ENCODE measurements around the gene LRP1-AS.

The LRP1-AS gene

GRCh38 chr12:57185403-57185802, 38.0 kb upstream of the LRP1-AS start:
- no peak overlapping the region for H3K27ac Mint-ChIP-seq

GRCh38 chr12:57183939-57184725, 36.7 kb upstream of the LRP1-AS start:
- H3K9me3 Mint-ChIP-seq = no peaks in the 10 kb centered on the region
- peaks cover 1% of the 10 kb centered on the region for H3K4me1 Mint-ChIP-seq (ENCODE audit: low read depth)
- H3K27me3 Mint-ChIP-seq = no peaks in the 10 kb centered on the region
- H3K4me3 Mint-ChIP-seq = no peak overlapping the region
- no peak overlapping the region for H3K27ac Mint-ChIP-seq
- H3K36me3 Mint-ChIP-seq (ENCODE audit: low read depth) = no peaks in the 10 kb centered on the region
- no peak for DNase-seq

More at GRCh38 chr12:57185403-57185802, 38.0 kb upstream of the LRP1-AS start:
- Mint-ChIP-seq H3K4me3 (no peak overlapping the region), H3K4me1 (ENCODE audit: low read depth) (peaks cover 1% of the 10 kb centered on the region), H3K9me3 (no peaks in the 10 kb centered on the region), H3K36me3 (ENCODE audit: low read depth) (no peaks in the 10 kb centered on the region), H3K27me3 (no peaks in the 10 kb centered on the region)
- DNase-seq = no peak

DNA sequence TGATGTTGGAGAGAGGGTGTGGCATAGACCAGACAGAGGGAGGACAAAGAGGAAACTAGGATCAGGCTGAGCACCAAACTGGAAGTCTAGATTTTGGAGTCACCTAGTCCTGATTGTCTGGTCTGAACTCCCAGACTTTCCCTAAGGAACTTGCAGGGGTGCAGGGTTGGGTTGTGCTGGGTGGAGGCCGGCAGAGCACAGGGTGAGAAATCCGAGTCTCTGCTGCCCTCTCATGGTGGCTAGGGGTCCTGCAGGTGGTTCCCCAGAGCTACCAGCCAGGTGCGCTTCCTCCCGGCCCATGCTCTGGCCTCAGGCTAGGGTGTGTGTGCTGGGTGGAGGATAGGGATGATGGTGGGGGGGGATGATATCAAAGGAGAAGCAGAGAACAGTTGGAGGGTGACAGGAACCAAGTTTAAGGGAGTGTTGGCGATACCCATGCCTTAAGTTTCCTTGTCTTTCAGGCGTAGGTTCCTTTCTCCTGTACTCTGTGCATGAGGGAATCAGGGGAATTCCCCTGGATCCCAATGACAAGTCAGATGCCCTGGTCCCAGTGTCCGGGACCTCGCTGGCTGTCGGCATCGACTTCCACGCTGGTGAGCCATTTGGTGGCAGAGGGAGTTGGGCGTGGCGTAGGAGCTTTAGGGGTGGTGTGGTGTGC, 35.6 kb upstream of the LRP1-AS start:
- peak; percentile 88 for DNase-seq
- H3K4me3 Mint-ChIP-seq = no peak overlapping the region
- no peaks in the 10 kb centered on the region for H3K9me3 Mint-ChIP-seq
- no peaks in the 10 kb centered on the region for H3K36me3 Mint-ChIP-seq (ENCODE audit: low read depth)
- H3K27ac Mint-ChIP-seq = no peak overlapping the region
- H3K4me1 Mint-ChIP-seq (ENCODE audit: low read depth) = peaks cover 1% of the 10 kb centered on the region
- no peaks in the 10 kb centered on the region for H3K27me3 Mint-ChIP-seq

GRCh38 chr12:57181561-57182155, 34.2 kb upstream of the LRP1-AS start:
- Mint-ChIP-seq H3K9me3 (no peaks in the 10 kb centered on the region), H3K27ac (no peak overlapping the region), H3K4me1 (ENCODE audit: low read depth) (peaks cover 1% of the 10 kb centered on the region), H3K4me3 (no peak overlapping the region), H3K36me3 (ENCODE audit: low read depth) (no peaks in the 10 kb centered on the region), H3K27me3 (no peaks in the 10 kb centered on the region)
- DNase-seq = no peak

DNA sequence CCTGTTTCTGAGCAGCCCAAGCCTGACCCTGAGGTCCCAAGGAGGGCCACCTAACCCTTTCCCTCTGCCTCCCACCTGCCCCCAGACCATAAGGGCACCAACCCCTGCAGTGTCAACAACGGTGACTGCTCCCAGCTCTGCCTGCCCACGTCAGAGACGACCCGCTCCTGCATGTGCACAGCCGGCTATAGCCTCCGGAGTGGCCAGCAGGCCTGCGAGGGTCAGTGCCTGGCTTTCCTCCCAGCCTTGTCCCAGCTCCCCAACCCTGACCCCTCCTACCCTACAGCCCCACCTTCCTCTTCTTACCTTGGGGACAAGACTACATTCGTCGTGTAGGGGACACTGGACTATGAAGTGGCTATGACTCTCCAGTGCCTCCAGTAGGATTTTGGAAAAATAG, 33.7 kb upstream of the LRP1-AS start:
- Mint-ChIP-seq H3K4me1 (ENCODE audit: low read depth) (peaks cover 1% of the 10 kb centered on the region), H3K27ac (no peak overlapping the region), H3K27me3 (no peaks in the 10 kb centered on the region), H3K36me3 (ENCODE audit: low read depth) (no peaks in the 10 kb centered on the region), H3K4me3 (no peak overlapping the region), H3K9me3 (no peaks in the 10 kb centered on the region)
- DNase-seq = no peak

DNA sequence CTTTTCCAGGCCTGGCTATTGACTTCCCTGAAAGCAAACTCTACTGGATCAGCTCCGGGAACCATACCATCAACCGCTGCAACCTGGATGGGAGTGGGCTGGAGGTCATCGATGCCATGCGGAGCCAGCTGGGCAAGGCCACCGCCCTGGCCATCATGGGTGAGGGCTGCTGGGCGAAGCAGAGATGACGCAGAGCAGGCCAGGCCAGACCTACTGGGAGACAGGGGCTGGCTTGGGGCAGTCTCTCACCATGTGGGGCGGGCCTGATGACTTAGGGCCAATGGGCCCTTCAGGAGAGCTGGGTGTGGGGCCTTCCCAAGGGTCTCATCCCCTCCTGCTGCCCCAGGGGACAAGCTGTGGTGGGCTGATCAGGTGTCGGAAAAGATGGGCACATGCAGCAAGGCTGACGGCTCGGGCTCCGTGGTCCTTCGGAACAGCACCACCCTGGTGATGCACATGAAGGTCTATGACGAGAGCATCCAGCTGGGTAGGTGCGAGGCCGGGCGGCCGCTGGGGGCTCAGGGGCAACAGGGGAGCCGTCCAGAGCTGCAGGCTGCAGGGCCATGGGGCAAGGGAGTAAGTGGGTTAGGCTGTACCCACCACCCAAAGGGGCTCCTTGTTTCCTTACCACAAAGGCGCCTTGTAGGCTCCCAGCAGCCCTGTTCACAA, 33.0 kb upstream of the LRP1-AS start:
- Mint-ChIP-seq H3K4me1 (ENCODE audit: low read depth) (peaks cover 1% of the 10 kb centered on the region), H3K9me3 (no peaks in the 10 kb centered on the region), H3K4me3 (no peak overlapping the region), H3K27me3 (no peaks in the 10 kb centered on the region), H3K36me3 (ENCODE audit: low read depth) (no peaks in the 10 kb centered on the region), H3K27ac (no peak overlapping the region)
- DNase-seq = no peak

DNA sequence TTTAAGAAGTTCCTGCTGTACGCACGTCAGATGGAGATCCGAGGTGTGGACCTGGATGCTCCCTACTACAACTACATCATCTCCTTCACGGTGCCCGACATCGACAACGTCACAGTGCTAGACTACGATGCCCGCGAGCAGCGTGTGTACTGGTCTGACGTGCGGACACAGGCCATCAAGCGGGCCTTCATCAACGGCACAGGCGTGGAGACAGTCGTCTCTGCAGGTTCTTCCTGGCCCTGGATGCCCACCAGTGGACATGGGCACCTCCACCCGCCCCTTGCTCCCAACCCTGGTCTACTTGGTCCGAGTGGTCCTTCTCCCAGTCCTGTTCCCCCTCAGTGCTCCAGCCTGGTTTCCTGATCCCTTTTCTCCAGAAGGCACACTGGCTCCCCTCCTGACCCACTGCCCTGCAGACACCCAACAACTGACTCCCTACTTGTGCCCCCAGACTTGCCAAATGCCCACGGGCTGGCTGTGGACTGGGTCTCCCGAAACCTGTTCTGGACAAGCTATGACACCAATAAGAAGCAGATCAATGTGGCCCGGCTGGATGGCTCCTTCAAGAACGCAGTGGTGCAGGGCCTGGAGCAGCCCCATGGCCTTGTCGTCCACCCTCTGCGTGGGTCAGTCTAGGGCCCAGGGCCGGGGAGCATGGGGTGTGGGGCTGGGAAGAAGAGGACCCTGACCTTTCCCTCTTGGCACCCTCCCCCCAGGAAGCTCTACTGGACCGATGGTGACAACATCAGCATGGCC, 32.1 kb upstream of the LRP1-AS start:
- DNase-seq = no peak

DNA sequence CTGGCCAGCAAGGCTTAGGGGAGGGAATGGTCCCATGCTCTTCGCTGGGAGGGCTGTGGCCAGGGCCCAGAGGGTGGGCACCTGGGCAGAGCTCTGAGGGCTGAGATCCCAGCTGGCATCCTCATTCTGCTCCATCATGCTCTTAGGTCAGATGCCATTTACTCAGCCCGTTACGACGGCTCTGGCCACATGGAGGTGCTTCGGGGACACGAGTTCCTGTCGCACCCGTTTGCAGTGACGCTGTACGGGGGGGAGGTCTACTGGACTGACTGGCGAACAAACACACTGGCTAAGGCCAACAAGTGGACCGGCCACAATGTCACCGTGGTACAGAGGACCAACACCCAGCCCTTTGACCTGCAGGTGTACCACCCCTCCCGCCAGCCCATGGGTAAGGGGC, 30.8 kb upstream of the LRP1-AS start:
- no peaks in the 10 kb centered on the region for H3K27me3 Mint-ChIP-seq
- H3K4me1 Mint-ChIP-seq (ENCODE audit: low read depth) = peaks cover 1% of the 10 kb centered on the region

More for the DNA sequence above, 32.1 kb upstream of the LRP1-AS start:
- H3K27me3 Mint-ChIP-seq = no peaks in the 10 kb centered on the region
- H3K27ac Mint-ChIP-seq = no peak overlapping the region
- H3K9me3 Mint-ChIP-seq = no peaks in the 10 kb centered on the region
- H3K4me3 Mint-ChIP-seq = no peak overlapping the region
- peaks cover 1% of the 10 kb centered on the region for H3K4me1 Mint-ChIP-seq (ENCODE audit: low read depth)
- H3K36me3 Mint-ChIP-seq (ENCODE audit: low read depth) = no peaks in the 10 kb centered on the region

GRCh38 chr12:57177354-57177753, 29.9 kb upstream of the LRP1-AS start:
- DNase-seq = no peak
- Mint-ChIP-seq H3K9me3 (no peaks in the 10 kb centered on the region), H3K4me1 (ENCODE audit: low read depth) (no peaks in the 10 kb centered on the region), H3K27ac (no peak overlapping the region), H3K36me3 (ENCODE audit: low read depth) (no peaks in the 10 kb centered on the region), H3K4me3 (no peak overlapping the region), H3K27me3 (no peaks in the 10 kb centered on the region)

More for the DNA sequence above, 30.8 kb upstream of the LRP1-AS start:
- Mint-ChIP-seq H3K9me3 (no peaks in the 10 kb centered on the region), H3K4me3 (no peak overlapping the region), H3K36me3 (ENCODE audit: low read depth) (no peaks in the 10 kb centered on the region), H3K27ac (no peak overlapping the region)
- no peak for DNase-seq

DNA sequence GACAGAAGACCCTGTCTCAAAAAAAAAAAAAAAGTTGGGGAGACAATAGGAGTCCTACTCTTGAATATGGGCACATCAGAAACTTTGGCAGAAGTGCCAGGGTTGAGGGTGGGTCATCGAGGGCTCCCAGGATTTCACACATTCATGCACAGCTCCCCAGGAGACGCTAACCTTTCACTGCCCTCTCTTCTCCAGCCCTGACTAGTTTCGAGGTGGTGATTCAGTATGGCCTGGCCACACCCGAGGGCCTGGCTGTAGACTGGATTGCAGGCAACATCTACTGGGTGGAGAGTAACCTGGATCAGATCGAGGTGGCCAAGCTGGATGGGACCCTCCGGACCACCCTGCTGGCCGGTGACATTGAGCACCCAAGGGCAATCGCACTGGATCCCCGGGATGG, 29.4 kb upstream of the LRP1-AS start:
- H3K27me3 Mint-ChIP-seq = no peaks in the 10 kb centered on the region
- H3K9me3 Mint-ChIP-seq = no peaks in the 10 kb centered on the region
- H3K27ac Mint-ChIP-seq = no peak overlapping the region
- H3K4me1 Mint-ChIP-seq (ENCODE audit: low read depth) = no peaks in the 10 kb centered on the region
- H3K36me3 Mint-ChIP-seq (ENCODE audit: low read depth) = no peaks in the 10 kb centered on the region
- no peak overlapping the region for H3K4me3 Mint-ChIP-seq
- DNase-seq = no peak

- H3K36me3 Mint-ChIP-seq (ENCODE audit: low read depth) = no peaks in the 10 kb centered on the region
- H3K9me3 Mint-ChIP-seq = no peaks in the 10 kb centered on the region
- H3K4me1 Mint-ChIP-seq (ENCODE audit: low read depth) = no peaks in the 10 kb centered on the region
- no peak for DNase-seq
- H3K4me3 Mint-ChIP-seq = no peak overlapping the region
- no peak overlapping the region for H3K27ac Mint-ChIP-seq
- H3K27me3 Mint-ChIP-seq = no peaks in the 10 kb centered on the region
Measured at GRCh38 chr12:57176139-57176477, 28.7 kb upstream of the LRP1-AS start.

- DNase-seq = peak; percentile 60
- H3K27ac Mint-ChIP-seq = no peak overlapping the region
- no peaks in the 10 kb centered on the region for H3K36me3 Mint-ChIP-seq (ENCODE audit: low read depth)
- no peaks in the 10 kb centered on the region for H3K9me3 Mint-ChIP-seq
- no peak overlapping the region for H3K4me3 Mint-ChIP-seq
- H3K27me3 Mint-ChIP-seq = no peaks in the 10 kb centered on the region
- H3K4me1 Mint-ChIP-seq (ENCODE audit: low read depth) = no peaks in the 10 kb centered on the region
Measured at GRCh38 chr12:57175428-57176138, 28.2 kb upstream of the LRP1-AS start.

GRCh38 chr12:57173683-57174082, 26.3 kb upstream of the LRP1-AS start:
- no peak for DNase-seq
- no peaks in the 10 kb centered on the region for H3K36me3 Mint-ChIP-seq (ENCODE audit: low read depth)
- no peak overlapping the region for H3K27ac Mint-ChIP-seq
- no peaks in the 10 kb centered on the region for H3K9me3 Mint-ChIP-seq
- H3K27me3 Mint-ChIP-seq = no peaks in the 10 kb centered on the region
- H3K4me3 Mint-ChIP-seq = no peak overlapping the region
- H3K4me1 Mint-ChIP-seq (ENCODE audit: low read depth) = no peaks in the 10 kb centered on the region

GRCh38 chr12:57173089-57173488, 25.7 kb upstream of the LRP1-AS start:
- H3K27me3 Mint-ChIP-seq = no peaks in the 10 kb centered on the region

More at GRCh38 chr12:57173089-57173488, 25.7 kb upstream of the LRP1-AS start:
- H3K4me3 Mint-ChIP-seq = no peak overlapping the region
- no peaks in the 10 kb centered on the region for H3K4me1 Mint-ChIP-seq (ENCODE audit: low read depth)
- no peak overlapping the region for H3K27ac Mint-ChIP-seq
- no peaks in the 10 kb centered on the region for H3K36me3 Mint-ChIP-seq (ENCODE audit: low read depth)
- no peaks in the 10 kb centered on the region for H3K9me3 Mint-ChIP-seq
- peak; percentile 45 for DNase-seq
